ENCODE measurements around the gene RBM12. TPM values are rescaled to one million over a fixed set of nuclear protein-coding genes. Genes with fewer than 3 reads are reported as not detected.
"Not testable (repeated sequence)": the region's sequence is repeated elsewhere in the genome, so short reads cannot be mapped to it uniquely, and the experiment has no call there.

Gene RBM12
- total RNA-seq, 4 donors from 2014 or later = 31.4 to 43.2 (median 33.9) TPM

GRCh38 chr20:35690265-35690664, 25.6 kb upstream of the RBM12 start:
- ATAC-seq (ENCODE audit: low FRiP score) (no peak), DNase-seq (ENCODE audit: low spot score) (no peak)
- no peak for TF ChIP-seq CTCF (IDR thresholded peaks at IDR 0.05)

- DNase-seq (ENCODE audit: low spot score) = not testable (repeated sequence)
Measured at GRCh38 chr20:35686872-35687271, 22.2 kb upstream of the RBM12 start.

GRCh38 chr20:35685368-35685767, 20.7 kb upstream of the RBM12 start:
- not testable (repeated sequence) for DNase-seq (ENCODE audit: low spot score); ATAC-seq (ENCODE audit: low FRiP score)

More at GRCh38 chr20:35686872-35687271, 22.2 kb upstream of the RBM12 start:
- ATAC-seq (ENCODE audit: low FRiP score) = not testable (repeated sequence)

- TF ChIP-seq CTCF (IDR thresholded peaks at IDR 0.05) = no peak
- no peak for ATAC-seq (ENCODE audit: low FRiP score)
- no peak for DNase-seq (ENCODE audit: low spot score)
Measured at GRCh38 chr20:35681960-35682359, 17.3 kb upstream of the RBM12 start.

- TF ChIP-seq CTCF (IDR thresholded peaks at IDR 0.05) = no peak
- ATAC-seq (ENCODE audit: low FRiP score) (no peak), DNase-seq (ENCODE audit: low spot score) (no peak)
Measured at GRCh38 chr20:35680452-35681183, 15.9 kb upstream of the RBM12 start.

GRCh38 chr20:35674921-35675320, 10.2 kb upstream of the RBM12 start:
- no peak for TF ChIP-seq CTCF (IDR thresholded peaks at IDR 0.05)
- ATAC-seq (ENCODE audit: low FRiP score) = no peak
- no peak for DNase-seq (ENCODE audit: low spot score)

GRCh38 chr20:35673884-35674283, 9.2 kb upstream of the RBM12 start:
- TF ChIP-seq CTCF (IDR thresholded peaks at IDR 0.05) = no peak
- no peak for DNase-seq (ENCODE audit: low spot score)
- no peak for ATAC-seq (ENCODE audit: low FRiP score)

GRCh38 chr20:35669681-35670080, 5.0 kb upstream of the RBM12 start:
- ATAC-seq (ENCODE audit: low FRiP score) = no peak
- no peak for TF ChIP-seq CTCF (IDR thresholded peaks at IDR 0.05)
- no peak for DNase-seq (ENCODE audit: low spot score)

All from omental fat pad (tissue), 4 donors.